Nephron progenitor cell (in vitro differentiated cells): ENCODE measurements around the gene RNFT2.

Source experiments
- DNase-seq: peaks from one replicate; pipeline ENCODE4 v3.0.0; 2021
- H3K27ac Mint-ChIP-seq: 2 replicates; pipeline ENCODE4 v1.8.0; 2021; ENCODE audit warnings: mild to moderate bottlenecking, moderate library complexity, mixed read lengths
- H3K27me3 Mint-ChIP-seq: 2 replicates; pipeline ENCODE4 v1.8.0; 2021; ENCODE audit warnings: mild to moderate bottlenecking, low read depth, mixed read lengths; ENCODE audit not compliant: poor library complexity
- H3K36me3 Mint-ChIP-seq: 2 replicates; pipeline ENCODE4 v1.8.0; 2021; ENCODE audit warnings: low read depth, mixed read lengths
- H3K4me1 Mint-ChIP-seq: 2 replicates; pipeline ENCODE4 v1.8.0; 2021; ENCODE audit warnings: mixed read lengths
- H3K4me3 Mint-ChIP-seq: 2 replicates; pipeline ENCODE4 v1.8.0; 2021; ENCODE audit warnings: mild to moderate bottlenecking, moderate library complexity, mixed read lengths
- H3K9me3 Mint-ChIP-seq: 2 replicates; pipeline ENCODE4 v1.8.0; 2021; ENCODE audit warnings: mild to moderate bottlenecking, moderate library complexity, mixed read lengths
- TF ChIP-seq, protein P1 (sequence below): fragments of 200-600 bp; sonication (generic); IDR thresholded peaks from 2 replicates; pipeline ENCODE4 v1.5.0; 2021; ENCODE audit warnings: antibody characterized with exemption

The RNFT2 gene

GRCh38 chr12:116737774-116738657 lies at the start of gene RNFT2, which contains the start of gene SPRING1:
TSS of gene RNFT2 (plus strand) at chr12:116738315. CDS start at chr12:116740498, 2,183 bp downstream.
TSS of gene SPRING1 (minus strand) at chr12:116738069. CDS start at chr12:116737900, 169 bp downstream.
- TF ChIP-seq, protein P1, sequence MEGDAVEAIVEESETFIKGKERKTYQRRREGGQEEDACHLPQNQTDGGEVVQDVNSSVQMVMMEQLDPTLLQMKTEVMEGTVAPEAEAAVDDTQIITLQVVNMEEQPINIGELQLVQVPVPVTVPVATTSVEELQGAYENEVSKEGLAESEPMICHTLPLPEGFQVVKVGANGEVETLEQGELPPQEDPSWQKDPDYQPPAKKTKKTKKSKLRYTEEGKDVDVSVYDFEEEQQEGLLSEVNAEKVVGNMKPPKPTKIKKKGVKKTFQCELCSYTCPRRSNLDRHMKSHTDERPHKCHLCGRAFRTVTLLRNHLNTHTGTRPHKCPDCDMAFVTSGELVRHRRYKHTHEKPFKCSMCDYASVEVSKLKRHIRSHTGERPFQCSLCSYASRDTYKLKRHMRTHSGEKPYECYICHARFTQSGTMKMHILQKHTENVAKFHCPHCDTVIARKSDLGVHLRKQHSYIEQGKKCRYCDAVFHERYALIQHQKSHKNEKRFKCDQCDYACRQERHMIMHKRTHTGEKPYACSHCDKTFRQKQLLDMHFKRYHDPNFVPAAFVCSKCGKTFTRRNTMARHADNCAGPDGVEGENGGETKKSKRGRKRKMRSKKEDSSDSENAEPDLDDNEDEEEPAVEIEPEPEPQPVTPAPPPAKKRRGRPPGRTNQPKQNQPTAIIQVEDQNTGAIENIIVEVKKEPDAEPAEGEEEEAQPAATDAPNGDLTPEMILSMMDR: peak; percentile 21
- Mint-ChIP-seq H3K27ac (peak within 1 kb of the TSS; percentile 80), H3K4me1 (peaks cover 35% of the 10 kb centered on the region), H3K4me3 (peak within 1 kb of the TSS; percentile 98), H3K36me3 (peaks cover 29% of the 10 kb centered on the region), H3K27me3 (peaks cover 3% of the 10 kb centered on the region), H3K9me3 (no peaks in the 10 kb centered on the region)
- DNase-seq: peak; percentile 100

DNA sequence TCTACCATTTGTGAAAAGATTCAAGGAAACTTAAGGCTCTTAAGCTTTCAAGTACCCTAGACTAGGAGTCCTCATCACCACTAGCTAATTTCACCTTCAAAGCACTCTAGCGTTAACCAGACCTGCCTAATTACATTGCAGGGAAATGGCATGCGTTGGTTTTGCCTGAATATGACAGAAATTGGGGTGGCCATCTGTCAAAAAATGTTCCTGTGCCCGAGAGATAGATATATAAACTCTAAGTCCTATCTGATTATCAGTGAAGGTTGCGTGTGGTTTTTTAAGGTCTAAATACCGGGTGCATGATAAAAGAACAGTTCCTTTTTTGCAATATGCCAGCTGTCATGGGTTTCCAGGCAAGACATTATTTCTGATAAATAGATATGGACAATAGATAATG lies 48.6 kb upstream of the RNFT2 start:
- Mint-ChIP-seq H3K27me3 (peaks cover 40% of the 10 kb centered on the region), H3K27ac (no peak overlapping the region), H3K4me3 (no peak overlapping the region), H3K4me1 (peaks cover 51% of the 10 kb centered on the region), H3K9me3 (no peaks in the 10 kb centered on the region), H3K36me3 (no peaks in the 10 kb centered on the region)
- no peak for DNase-seq
- TF ChIP-seq, protein P1: no peak

DNA sequence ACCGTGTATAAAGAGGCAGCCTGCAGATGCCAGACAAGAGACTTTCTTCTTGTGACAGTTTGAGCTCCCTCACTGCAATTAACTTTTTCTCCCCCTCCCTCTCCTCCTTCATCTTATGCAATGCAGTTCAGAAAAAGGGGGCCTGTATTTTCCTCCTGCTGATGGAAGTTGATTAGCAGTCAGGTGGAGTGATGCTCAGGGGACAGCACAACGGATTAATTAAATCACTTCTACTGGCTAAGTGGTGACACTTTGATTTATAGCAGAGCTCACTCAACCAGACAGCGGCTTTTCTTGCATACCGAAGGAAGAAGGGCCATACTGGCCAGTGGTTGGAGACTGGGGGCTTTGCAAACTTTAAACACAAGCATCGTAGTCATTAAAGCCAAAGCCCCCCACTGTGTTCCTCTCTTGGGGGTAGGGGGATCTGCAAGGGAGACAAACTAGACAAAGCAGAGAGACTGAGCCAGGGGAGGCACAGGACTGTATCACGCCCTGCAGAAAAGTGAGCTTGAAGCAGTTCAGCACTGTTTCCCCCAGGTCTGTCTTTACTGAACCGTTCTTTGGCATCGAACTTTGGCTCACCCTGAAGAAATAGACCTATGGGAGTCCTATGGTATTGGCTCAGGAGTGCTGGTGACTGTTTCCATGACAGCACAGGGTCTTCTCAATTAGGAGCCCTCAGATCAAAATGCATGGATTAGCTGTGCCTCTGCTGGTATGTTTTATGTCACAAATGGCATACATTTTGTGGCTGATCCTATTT lies 48.0 kb upstream of the RNFT2 start:
- Mint-ChIP-seq H3K4me1 (peaks cover 57% of the 10 kb centered on the region), H3K36me3 (no peaks in the 10 kb centered on the region), H3K9me3 (no peaks in the 10 kb centered on the region), H3K27ac (peak overlapping the region; percentile 96), H3K27me3 (peaks cover 38% of the 10 kb centered on the region), H3K4me3 (peak overlapping the region; percentile 12)
- DNase-seq: peak; percentile 44
- TF ChIP-seq, protein P1: no peak

GRCh38 chr12:116691205-116691604 lies 46.9 kb upstream of the RNFT2 start:
- H3K36me3 Mint-ChIP-seq: no peaks in the 10 kb centered on the region
- TF ChIP-seq, protein P1: no peak
- peaks cover 64% of the 10 kb centered on the region for H3K4me1 Mint-ChIP-seq
- no peak overlapping the region for H3K4me3 Mint-ChIP-seq
- no peak for DNase-seq
- H3K27ac Mint-ChIP-seq: no peak overlapping the region
- peaks cover 36% of the 10 kb centered on the region for H3K27me3 Mint-ChIP-seq
- H3K9me3 Mint-ChIP-seq: no peaks in the 10 kb centered on the region

GRCh38 chr12:116691636-116692035 lies 46.5 kb upstream of the RNFT2 start:
- no peaks in the 10 kb centered on the region for H3K36me3 Mint-ChIP-seq
- DNase-seq: no peak
- H3K27ac Mint-ChIP-seq: no peak overlapping the region
- TF ChIP-seq, protein P1: no peak
- H3K4me1 Mint-ChIP-seq: peaks cover 68% of the 10 kb centered on the region
- no peak overlapping the region for H3K4me3 Mint-ChIP-seq
- H3K27me3 Mint-ChIP-seq: peaks cover 38% of the 10 kb centered on the region
- no peaks in the 10 kb centered on the region for H3K9me3 Mint-ChIP-seq
